HG03097 (cell line): Measurements from ENCODE around the gene FBXO22.
"Not testable (repeated sequence)": the region's sequence is repeated elsewhere in the genome, so short reads cannot be mapped to it uniquely, and the experiment has no call there.

ENCODE experiments used
- ATAC-seq: cut with Tn5 transposase; IDR thresholded peaks from one replicate; pipeline ENCODE4 v1.9.1; 2021; ENCODE audit not compliant: unreplicated experiment, low FRiP score

Gene FBXO22

DNA sequence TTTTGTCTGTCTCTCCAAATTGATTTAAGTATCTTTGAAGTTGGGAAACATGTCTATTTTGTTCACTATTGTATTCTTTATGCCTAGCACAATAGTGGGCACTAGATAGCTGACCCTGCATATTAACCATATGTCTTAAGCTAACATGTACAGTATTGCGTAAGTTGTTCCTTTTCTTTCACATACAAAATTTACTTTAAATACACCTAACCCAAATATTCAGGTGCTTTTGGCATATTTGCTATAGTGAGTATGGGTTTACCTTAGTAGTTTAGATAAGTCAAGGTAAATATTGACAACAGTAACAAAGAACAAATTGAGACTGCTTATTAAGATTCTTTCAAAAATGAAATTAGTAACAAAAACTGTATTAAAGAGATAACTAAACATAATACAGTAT, 57.7 kb downstream of the FBXO22 start:
- ATAC-seq, result no peak

DNA sequence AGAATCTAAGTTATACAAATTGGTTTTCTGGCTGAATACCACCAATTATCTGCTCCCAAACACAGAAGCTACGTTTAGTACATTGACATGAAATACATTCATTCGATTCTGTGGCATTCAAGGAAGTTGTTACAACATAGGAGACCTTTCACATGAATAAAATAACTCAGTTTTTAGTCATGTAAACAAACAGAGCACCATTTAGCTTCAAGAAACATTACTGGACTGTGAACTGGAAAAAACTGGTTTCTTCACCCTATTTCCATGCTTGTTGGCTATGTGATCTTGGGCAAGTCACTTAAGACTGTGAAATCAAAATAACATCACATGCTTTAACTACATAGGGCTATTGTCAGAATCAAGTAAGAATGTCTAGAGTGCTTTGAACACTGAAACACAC, 62.4 kb downstream of the FBXO22 start:
- ATAC-seq, result no peak

DNA sequence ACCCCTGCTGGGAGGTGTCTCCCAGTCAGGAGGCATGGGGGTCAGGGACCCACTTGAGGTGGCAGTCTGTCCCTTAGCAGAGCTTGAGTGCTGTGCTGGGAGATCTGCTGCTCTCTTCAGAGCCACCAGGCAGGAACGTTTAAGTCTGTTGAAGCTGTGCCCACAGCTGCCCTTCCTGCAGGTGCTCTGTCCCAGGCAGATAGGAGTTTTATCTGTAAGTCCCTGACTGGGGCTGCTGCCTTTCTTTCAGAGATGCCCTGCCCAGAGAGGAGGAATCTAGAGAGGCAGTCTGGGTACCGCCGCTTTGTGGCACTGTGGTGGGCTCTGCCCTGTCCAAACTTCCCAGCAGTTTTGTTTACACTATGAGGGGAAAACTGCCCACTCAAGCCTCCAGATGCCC, 73.1 kb downstream of the FBXO22 start:
- ATAC-seq, result not testable (repeated sequence)

DNA sequence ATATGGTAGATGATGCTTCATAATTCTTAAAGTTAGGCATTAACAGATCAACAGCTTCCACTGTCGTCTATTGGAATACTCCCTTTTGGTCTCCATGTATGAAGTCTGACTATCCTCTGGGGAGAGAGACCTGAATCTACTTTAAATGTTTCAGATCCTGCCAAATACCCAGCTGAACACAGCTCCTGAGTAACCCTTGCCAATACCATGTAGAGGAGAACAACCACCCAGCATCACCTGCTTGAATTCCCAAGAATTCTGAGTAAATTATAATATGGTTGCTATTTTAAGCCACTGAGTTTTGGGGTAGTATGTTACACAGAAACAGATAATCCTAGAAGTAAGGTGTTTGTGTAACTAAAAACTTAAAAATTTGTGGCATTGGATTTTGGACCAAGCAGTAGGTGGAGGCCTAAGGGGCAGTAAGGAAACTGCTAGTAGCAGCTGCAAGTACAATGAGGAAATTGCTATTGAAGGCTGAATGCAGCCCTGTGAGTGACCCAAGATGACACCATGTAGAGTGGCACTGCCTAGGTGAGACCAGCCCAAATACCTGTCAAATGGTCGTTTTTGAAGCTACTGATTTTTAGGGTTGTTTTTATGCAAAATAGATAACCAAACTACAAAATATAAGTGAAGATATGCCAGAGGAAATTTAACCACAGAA, 77.6 kb downstream of the FBXO22 start:
- ATAC-seq, result no peak

DNA sequence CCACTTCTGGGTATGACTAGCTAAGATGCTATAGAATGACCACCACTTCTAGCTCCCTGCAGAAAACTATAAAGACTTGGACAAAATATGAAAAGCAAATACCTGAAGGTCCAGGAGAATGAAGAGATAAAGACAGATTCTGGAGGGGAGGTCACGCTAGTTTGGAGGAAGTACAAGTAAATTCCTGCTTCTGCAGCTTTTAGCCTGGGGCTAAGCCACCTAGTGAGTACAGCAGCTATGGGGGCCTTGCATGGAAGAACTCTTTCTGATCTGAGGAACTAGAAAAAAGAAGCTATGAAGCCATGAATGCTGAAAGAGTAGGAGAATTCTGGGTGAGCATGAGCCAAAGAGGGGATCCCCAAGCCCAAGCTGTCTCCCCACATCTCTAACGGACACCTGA, 78.8 kb downstream of the FBXO22 start:
- ATAC-seq, result no peak

DNA sequence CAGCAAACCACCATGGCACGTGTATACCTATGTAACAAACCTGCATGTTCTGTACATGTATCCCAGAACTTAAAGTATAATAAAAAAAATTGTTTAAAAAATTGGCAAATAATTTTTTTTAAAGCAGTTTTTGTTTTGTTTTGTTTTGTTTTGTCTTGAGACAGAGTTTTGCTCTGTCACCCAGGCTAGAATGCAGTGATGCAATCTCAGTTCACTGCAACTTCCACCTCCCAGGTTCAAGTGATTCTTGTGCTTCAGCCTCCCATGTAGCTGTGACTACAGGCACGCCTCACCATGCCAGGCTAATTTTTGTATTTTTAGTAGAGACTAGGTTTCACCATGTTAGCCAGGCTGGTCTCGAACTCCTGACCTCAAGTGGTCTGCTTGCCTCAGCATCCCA, 81.0 kb downstream of the FBXO22 start:
- ATAC-seq, result not testable (repeated sequence)

DNA sequence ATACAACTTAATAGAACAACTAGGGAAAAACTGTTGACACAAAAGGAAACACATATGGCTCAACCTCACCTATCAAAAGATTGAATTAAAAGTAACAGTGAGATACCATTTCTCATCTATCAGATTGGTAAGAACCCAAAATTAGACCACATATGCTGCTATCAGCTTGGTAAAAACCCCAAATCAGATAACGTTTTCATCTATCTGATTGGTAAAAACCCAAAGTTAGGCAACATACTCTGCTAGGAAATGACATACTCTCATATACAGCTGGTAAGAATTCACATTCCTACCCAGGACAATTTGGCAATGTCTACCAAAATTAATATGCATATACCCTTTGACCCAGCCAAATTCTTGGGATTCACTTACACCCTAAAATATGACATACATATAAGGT, 82.3 kb downstream of the FBXO22 start:
- ATAC-seq, result no peak

DNA sequence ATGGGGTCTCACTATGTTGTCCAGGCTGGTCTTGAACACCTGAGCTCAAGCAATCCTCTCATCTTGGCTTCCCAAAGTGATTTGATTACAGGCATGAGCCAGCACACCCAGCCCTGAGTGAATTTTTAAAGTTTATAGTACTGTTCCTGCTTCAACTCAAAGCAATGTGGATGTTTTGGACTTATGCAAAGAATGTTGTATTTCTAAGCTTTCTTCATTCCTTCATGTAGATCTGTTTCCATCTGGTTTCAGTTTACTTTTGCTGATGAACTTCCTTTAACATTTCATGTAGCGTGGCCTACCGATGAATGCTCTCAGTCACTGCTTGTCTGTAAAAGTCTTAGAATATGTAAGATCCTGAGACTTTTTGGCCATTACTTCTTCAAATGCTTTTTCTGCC, 85.4 kb downstream of the FBXO22 start:
- ATAC-seq, result no peak

DNA sequence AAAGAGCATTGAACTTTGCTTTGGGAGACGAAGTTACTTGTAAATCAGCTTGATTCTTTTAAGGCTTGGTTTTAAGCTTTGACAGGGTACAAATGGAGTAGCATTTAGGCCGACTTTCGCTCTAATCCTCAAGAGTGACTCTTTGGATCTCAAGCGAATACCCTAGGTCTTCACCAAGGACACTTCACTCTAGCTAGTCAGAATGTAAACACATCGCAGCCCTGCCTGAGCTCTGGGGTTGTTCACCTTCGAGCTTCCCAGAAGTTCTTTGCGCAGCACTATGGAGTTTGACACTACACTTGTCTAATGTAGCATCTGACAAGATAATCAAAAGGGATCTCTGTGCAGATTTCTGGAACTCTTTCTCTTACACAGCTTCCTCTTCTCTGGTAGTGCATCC, 86.2 kb downstream of the FBXO22 start:
- no peak for ATAC-seq
